Naive thymus-derived CD4-positive, alpha-beta T cell (primary cell): ENCODE data around the gene NEK5. TPM values are rescaled to one million over a fixed set of nuclear protein-coding genes. Genes with fewer than 3 reads are reported as not detected.
"Not testable (repeated sequence)": the region's sequence is repeated elsewhere in the genome, so short reads cannot be mapped to it uniquely, and the experiment has no call there.

ENCODE experiments used
- ATAC-seq: fragments of 150-1000 bp; cut with Tn5 transposase; 2 replicates; pipeline ENCODE4 v1.10.0; 2021; ENCODE audit warnings: mild to moderate bottlenecking, moderate library complexity
- CTCF ChIA-PET: fragments of 350-600 bp; sonication (Branson Sonifier 250); formaldehyde crosslinking; loops from one replicate; lab custom pipeline; 2021; ENCODE audit warnings: antibody characterized with exemption; lab: Charles Lee
- POLR2A ChIA-PET: fragments of 350-600 bp; sonication (Branson Sonifier 250); formaldehyde crosslinking; loops from one replicate; lab custom pipeline; 2021; ENCODE audit warnings: antibody characterized with exemption, inconsistent platforms; lab: Charles Lee
- DNase-seq, 9 donors: peaks; one replicate each; pipeline versions ENCODE4 v3.0.0 to v3.0.0-alpha.2; 2020 to 2022; ENCODE audit warnings: mixed read lengths in 1 of 9
- H3K27ac ChIP-seq: one replicate; pipeline ENCODE4 v1.7.0; 2013; ENCODE audit warnings: mild to moderate bottlenecking, low read depth, low read length, moderate library complexity
- H3K27me3 ChIP-seq, 2 donors: one replicate each; pipeline ENCODE4 v1.7.0; 2013; ENCODE audit warnings: low read length in 2 of 2, mild to moderate bottlenecking in 2 of 2, moderate library complexity in 2 of 2; ENCODE audit not compliant: control insufficient read depth in 2 of 2, insufficient read depth in 2 of 2
- H3K36me3 ChIP-seq, 3 experiments: 1 replicate in 2 of 3; 2 replicates in 1 of 3; pipeline ENCODE4 v1.7.0; 2013; ENCODE audit warnings: low read length in 3 of 3, mild to moderate bottlenecking in 3 of 3, moderate library complexity in 1 of 3; ENCODE audit not compliant: insufficient read depth in 3 of 3, control insufficient read depth in 2 of 3
- H3K4me1 ChIP-seq, 2 donors: one replicate each; pipeline ENCODE4 v1.7.0; 2013; ENCODE audit warnings: low read length in 2 of 2, mild to moderate bottlenecking in 2 of 2, moderate library complexity in 1 of 2; ENCODE audit not compliant: control insufficient read depth in 2 of 2, insufficient read depth in 2 of 2
- H3K4me3 ChIP-seq: 2 replicates; pipeline ENCODE4 v1.7.0; 2013; ENCODE audit warnings: mild to moderate bottlenecking, low read length
- H3K9me3 ChIP-seq, 3 experiments: 1 replicate in 2 of 3; 2 replicates in 1 of 3; pipeline ENCODE4 v1.7.0; 2013; ENCODE audit warnings: low read length in 3 of 3; ENCODE audit not compliant: control insufficient read depth in 2 of 3
- H3K27ac Mint-ChIP-seq, 9 donors: one replicate each; pipeline ENCODE4 v1.8.0; 2020 to 2022; ENCODE audit warnings: mixed read lengths in 9 of 9, mild to moderate bottlenecking in 8 of 9, moderate library complexity in 5 of 9, inconsistent platforms in 2 of 9
- H3K27me3 Mint-ChIP-seq, 5 donors: one replicate each; pipeline ENCODE4 v1.8.0; 2021 to 2022; ENCODE audit warnings: mixed read lengths in 5 of 5, mild to moderate bottlenecking in 1 of 5
- H3K36me3 Mint-ChIP-seq, 5 donors: one replicate each; pipeline ENCODE4 v1.8.0; 2020 to 2022; ENCODE audit warnings: mixed read lengths in 5 of 5, mild to moderate bottlenecking in 3 of 5, inconsistent platforms in 1 of 5
- H3K4me1 Mint-ChIP-seq, 7 donors: one replicate each; pipeline ENCODE4 v1.8.0; 2020 to 2022; ENCODE audit warnings: mixed read lengths in 7 of 7, mild to moderate bottlenecking in 3 of 7, inconsistent platforms in 1 of 7
- H3K4me3 Mint-ChIP-seq, 10 donors: one replicate each; pipeline ENCODE4 v1.8.0; 2020 to 2022; ENCODE audit warnings: mild to moderate bottlenecking in 10 of 10, mixed read lengths in 10 of 10, moderate library complexity in 6 of 10, inconsistent platforms in 2 of 10
- H3K9me3 Mint-ChIP-seq, 11 donors: one replicate each; pipeline ENCODE4 v1.8.0; 2020 to 2022; ENCODE audit warnings: mixed read lengths in 11 of 11, mild to moderate bottlenecking in 4 of 11, inconsistent platforms in 1 of 11, moderate library complexity in 1 of 11
- intact Hi-C, 2 donors: fragments of 100-400 bp; cut with micrococcal nuclease; formaldehyde crosslinking; loops; one replicate each; pipeline ENCODE4 v1.15.1; 2023
- polyA plus RNA-seq, 2 donors: library from polyadenylated mRNA; unstranded; fragments of 300-500 nt; fragmentation: Illumina TruSeq; gene quantifications; one replicate each; pipeline ENCODE4 v1.2.3, GENCODE V29; 2021
- total RNA-seq, 6 experiments: library from RNA in 5 of 6; stranded (reverse) in 5 of 6; gene quantifications; 1 replicate in 5 of 6; 2 replicates in 1 of 6; pipeline ENCODE4 v1.2.3 and lab custom pipeline; 2021 to 2026

NEK5 gene
- total and polyA plus RNA-seq, 7 experiments from 2014 or later = 0.14 TPM; not detected in 6

- intact Hi-C loops = no loop called here
- H3K36me3 Mint-ChIP-seq = no peaks in the 10 kb centered on the region
- Histone ChIP-seq H3K4me3 (no peak overlapping the region), H3K27ac (no peak overlapping the region), H3K27me3 (peaks cover 0 to 3% of the 10 kb centered on the region in 2 donors), H3K4me1 (no peaks in the 10 kb centered on the region), H3K9me3 (no peaks in the 10 kb centered on the region), H3K36me3 (no peaks in the 10 kb centered on the region)
- no peak for ATAC-seq
- no peak for DNase-seq
- H3K4me3 Mint-ChIP-seq = no peak overlapping the region
- H3K4me1 Mint-ChIP-seq = no peaks in the 10 kb centered on the region
- H3K27ac Mint-ChIP-seq = no peak overlapping the region
- H3K9me3 Mint-ChIP-seq = peaks cover 0 to 6% (median 0%) of the 10 kb centered on the region in 11 donors
- ChIA-PET POLR2A (no interaction called here), CTCF (no interaction called here)
- peaks cover 0 to 7% (median 4%) of the 10 kb centered on the region in 5 donors for H3K27me3 Mint-ChIP-seq
Measured at GRCh38 chr13:52096062-52096461, 32.8 kb downstream of the NEK5 start.

- CTCF ChIA-PET = interaction anchor here (0.6 kb wide), 1 partner anchor 78 kb away, joined by 3 read pairs; no protein-coding TSS in a partner anchor
- H3K36me3 Mint-ChIP-seq = no peaks in the 10 kb centered on the region
- intact Hi-C loops = no loop called here
Measured at GRCh38 chr13:52092087-52092486, 36.8 kb downstream of the NEK5 start.

GRCh38 chr13:52091473-52091872 lies 37.4 kb downstream of the NEK5 start:
- CTCF ChIA-PET = interaction anchor here (0.6 kb wide), 1 partner anchor 77 kb away, joined by 3 read pairs; no protein-coding TSS in a partner anchor
- H3K27ac Mint-ChIP-seq = no peak overlapping the region
- DNase-seq (no peak), ATAC-seq (no peak)
- no peaks in the 10 kb centered on the region for H3K36me3 Mint-ChIP-seq
- no peak overlapping the region for H3K4me3 Mint-ChIP-seq
- Histone ChIP-seq H3K9me3 (no peaks in the 10 kb centered on the region), H3K27me3 (peaks cover 0 to 3% of the 10 kb centered on the region in 2 donors), H3K36me3 (no peaks in the 10 kb centered on the region), H3K27ac (no peak overlapping the region), H3K4me3 (no peak overlapping the region), H3K4me1 (no peaks in the 10 kb centered on the region)
- H3K4me1 Mint-ChIP-seq = no peaks in the 10 kb centered on the region
- H3K9me3 Mint-ChIP-seq = peaks cover 0 to 5% (median 0%) of the 10 kb centered on the region in 11 donors
- POLR2A ChIA-PET = no interaction called here
- intact Hi-C loops = no loop called here
- H3K27me3 Mint-ChIP-seq = peaks cover 0 to 9% (median 4%) of the 10 kb centered on the region in 5 donors

More at GRCh38 chr13:52092087-52092486, 36.8 kb downstream of the NEK5 start:
- Mint-ChIP-seq H3K27ac (no peak overlapping the region), H3K27me3 (peaks cover 0 to 10% (median 4%) of the 10 kb centered on the region in 5 donors), H3K4me3 (no peak overlapping the region), H3K9me3 (peaks cover 0 to 6% (median 0%) of the 10 kb centered on the region in 11 donors), H3K4me1 (no peaks in the 10 kb centered on the region)
- H3K27ac ChIP-seq = no peak overlapping the region
- no peaks in the 10 kb centered on the region for H3K4me1 ChIP-seq
- no peak overlapping the region for H3K4me3 ChIP-seq
- DNase-seq = no peak
- ATAC-seq = no peak
- no peaks in the 10 kb centered on the region for H3K9me3 ChIP-seq
- H3K36me3 ChIP-seq = no peaks in the 10 kb centered on the region
- POLR2A ChIA-PET = no interaction called here
- H3K27me3 ChIP-seq = peaks cover 0 to 3% of the 10 kb centered on the region in 2 donors

- Histone ChIP-seq H3K36me3 (no peaks in the 10 kb centered on the region), H3K9me3 (no peaks in the 10 kb centered on the region), H3K27me3 (no peaks in the 10 kb centered on the region), H3K27ac (no peak overlapping the region), H3K4me1 (no peaks in the 10 kb centered on the region), H3K4me3 (no peak overlapping the region)
- ATAC-seq (no peak), DNase-seq (no peak)
- peaks cover 0 to 3% (median 0%) of the 10 kb centered on the region in 11 donors for H3K9me3 Mint-ChIP-seq
- no peaks in the 10 kb centered on the region for H3K4me1 Mint-ChIP-seq
- intact Hi-C loops = no loop called here
- H3K36me3 Mint-ChIP-seq = no peaks in the 10 kb centered on the region
- no peak overlapping the region for H3K27ac Mint-ChIP-seq
- no peak overlapping the region for H3K4me3 Mint-ChIP-seq
- H3K27me3 Mint-ChIP-seq = peaks cover 0 to 5% (median 4%) of the 10 kb centered on the region in 5 donors
- ChIA-PET CTCF (no interaction called here), POLR2A (no interaction called here)
Measured at GRCh38 chr13:52085421-52085820, 43.5 kb downstream of the NEK5 start.

GRCh38 chr13:52084981-52085380 lies 43.9 kb downstream of the NEK5 start:
- POLR2A ChIA-PET = not testable (repeated sequence)

GRCh38 chr13:52082601-52083000 lies 46.3 kb downstream of the NEK5 start:
- Histone ChIP-seq H3K27ac (no peak overlapping the region), H3K9me3 (no peaks in the 10 kb centered on the region), H3K4me3 (no peak overlapping the region), H3K27me3 (no peaks in the 10 kb centered on the region), H3K4me1 (no peaks in the 10 kb centered on the region), H3K36me3 (no peaks in the 10 kb centered on the region)
- Mint-ChIP-seq H3K27me3 (peaks cover 0 to 4% (median 2%) of the 10 kb centered on the region in 5 donors), H3K36me3 (no peaks in the 10 kb centered on the region), H3K27ac (no peak overlapping the region), H3K4me1 (no peaks in the 10 kb centered on the region), H3K4me3 (no peak overlapping the region), H3K9me3 (peaks cover 0 to 3% (median 0%) of the 10 kb centered on the region in 11 donors)
- intact Hi-C loops = no loop called here
- DNase-seq (no peak), ATAC-seq (no peak)
- POLR2A ChIA-PET = interaction anchor here (0.6 kb wide), 1 partner anchor 575 kb away, joined by 3 read pairs; no protein-coding TSS in a partner anchor
- CTCF ChIA-PET = no interaction called here

More at GRCh38 chr13:52084981-52085380, 43.9 kb downstream of the NEK5 start:
- H3K4me1 ChIP-seq, H3K4me3 Mint-ChIP-seq, H3K27me3 Mint-ChIP-seq, H3K9me3 Mint-ChIP-seq, H3K4me1 Mint-ChIP-seq, H3K27ac Mint-ChIP-seq, intact Hi-C loops, H3K36me3 ChIP-seq, H3K27me3 ChIP-seq, DNase-seq, H3K36me3 Mint-ChIP-seq, H3K27ac ChIP-seq, ATAC-seq, CTCF ChIA-PET, H3K9me3 ChIP-seq, H3K4me3 ChIP-seq: not testable (repeated sequence)

GRCh38 chr13:52079891-52080290 lies 49.0 kb downstream of the NEK5 start:
- H3K4me3 Mint-ChIP-seq, CTCF ChIA-PET, intact Hi-C loops, H3K36me3 Mint-ChIP-seq, H3K4me1 ChIP-seq, H3K27me3 ChIP-seq, DNase-seq, H3K36me3 ChIP-seq, H3K9me3 ChIP-seq, ATAC-seq, POLR2A ChIA-PET, H3K4me1 Mint-ChIP-seq, H3K27ac Mint-ChIP-seq, H3K4me3 ChIP-seq, H3K27ac ChIP-seq, H3K9me3 Mint-ChIP-seq: not testable (repeated sequence)
- H3K27me3 Mint-ChIP-seq = peaks cover 0 to 21% (median 7%) of the 10 kb centered on the region in 5 donors
